ENCODE results near the gene GRB10.

Gene GRB10

GRCh38 chr7:50629238-50629901 lies 153.3 kb downstream of the GRB10 start:
- no peak for DNase-seq

GRCh38 chr7:50628434-50629084 lies 154.1 kb downstream of the GRB10 start:
- DNase-seq = no peak

- DNase-seq = no peak
These were observed 154.8 kb downstream of the GRB10 start for GRCh38 chr7:50627824-50628361.

DNA sequence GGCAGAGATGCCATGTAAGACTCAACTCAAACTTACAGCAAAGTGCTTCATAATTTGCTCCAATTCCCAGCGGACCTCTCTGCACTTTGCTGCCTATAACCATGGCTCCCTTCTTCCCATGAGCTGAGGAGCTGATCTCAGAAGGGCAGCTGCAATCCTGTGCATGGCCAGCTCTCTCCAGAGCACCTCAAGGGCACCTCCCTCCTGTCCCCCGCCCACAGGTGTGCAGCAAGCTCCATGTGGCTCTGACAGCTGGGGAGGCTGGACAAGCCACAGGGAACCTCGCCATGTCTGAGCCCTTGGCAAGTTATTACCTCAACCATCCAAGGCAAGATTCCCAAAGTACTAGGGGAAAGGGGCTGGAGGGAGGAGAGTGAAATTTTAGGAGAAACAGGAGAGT lies 156.4 kb downstream of the GRB10 start:
- no peak for DNase-seq

DNA sequence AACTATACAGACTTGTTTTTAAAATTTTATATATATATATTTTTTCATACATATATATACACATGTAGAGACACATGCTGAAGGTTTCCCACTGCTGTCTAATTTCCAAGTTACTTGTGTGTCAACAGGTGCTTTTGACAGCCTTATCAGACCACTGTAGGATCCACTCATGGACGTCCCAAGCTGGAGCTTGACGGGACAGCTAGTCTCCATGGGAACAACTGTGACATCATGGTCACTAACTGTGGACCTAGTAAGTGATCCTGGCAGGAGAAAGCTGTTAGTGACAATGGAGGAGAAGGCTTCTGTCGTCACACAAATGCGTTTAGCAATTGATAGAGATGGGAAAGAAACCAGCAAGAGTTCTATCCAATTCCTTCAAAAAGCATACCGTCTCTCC lies 157.3 kb downstream of the GRB10 start:
- DNase-seq = no peak

GRCh38 chr7:50622821-50623220 lies 159.9 kb downstream of the GRB10 start:
- no peak for DNase-seq

DNA sequence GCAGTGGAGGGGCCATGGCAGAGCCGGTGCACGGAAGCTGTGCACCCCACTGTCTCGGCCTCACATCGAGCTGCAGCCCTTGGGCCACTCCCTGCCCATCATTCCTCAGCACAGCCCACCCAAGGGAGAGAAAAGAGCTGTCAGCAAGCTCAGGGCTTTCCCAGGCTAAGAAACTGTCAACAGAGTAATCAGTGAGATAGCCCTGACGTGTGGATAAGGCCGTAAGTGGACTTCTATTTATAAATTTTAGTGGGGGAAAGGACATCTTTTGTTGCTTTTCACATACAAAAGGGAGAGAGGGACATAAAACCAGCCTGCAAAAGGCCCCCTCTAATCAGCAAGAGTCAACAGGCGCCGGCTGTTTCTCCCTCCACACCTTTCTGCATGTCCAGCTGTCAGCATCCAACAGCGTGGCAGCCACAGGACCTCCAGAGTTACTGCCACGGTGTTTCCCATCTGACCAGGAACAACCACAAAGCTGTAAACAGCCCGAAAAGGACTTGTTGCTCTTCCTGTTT lies 160.7 kb downstream of the GRB10 start:
- no peak for DNase-seq

- no peak for DNase-seq
These were observed 161.5 kb downstream of the GRB10 start for GRCh38 chr7:50621206-50621605.

DNA sequence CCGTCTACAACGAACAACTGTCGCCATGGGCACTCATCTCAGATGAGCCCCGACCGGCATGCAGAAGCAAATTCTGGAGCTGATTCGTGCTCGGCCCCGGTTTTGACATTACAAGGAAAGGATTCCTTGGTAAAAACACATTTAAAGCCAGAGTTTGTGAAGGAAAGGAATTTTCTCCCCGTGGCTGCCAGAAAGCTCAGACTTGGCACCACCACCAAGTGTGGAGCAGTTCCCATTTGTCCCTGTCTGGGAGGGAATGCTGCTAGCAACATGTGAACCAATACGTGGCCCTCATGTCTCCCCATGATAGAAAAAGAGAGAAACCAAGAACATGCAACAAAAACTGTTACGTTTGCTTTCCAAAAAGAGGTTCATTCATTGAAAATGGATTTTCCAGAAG lies 162.3 kb downstream of the GRB10 start:
- DNase-seq = no peak

- no peak for DNase-seq
These were observed 163.0 kb downstream of the GRB10 start for GRCh38 chr7:50619684-50620083.

GRCh38 chr7:50618281-50618680 lies 164.4 kb downstream of the GRB10 start:
- no peak for DNase-seq

DNA sequence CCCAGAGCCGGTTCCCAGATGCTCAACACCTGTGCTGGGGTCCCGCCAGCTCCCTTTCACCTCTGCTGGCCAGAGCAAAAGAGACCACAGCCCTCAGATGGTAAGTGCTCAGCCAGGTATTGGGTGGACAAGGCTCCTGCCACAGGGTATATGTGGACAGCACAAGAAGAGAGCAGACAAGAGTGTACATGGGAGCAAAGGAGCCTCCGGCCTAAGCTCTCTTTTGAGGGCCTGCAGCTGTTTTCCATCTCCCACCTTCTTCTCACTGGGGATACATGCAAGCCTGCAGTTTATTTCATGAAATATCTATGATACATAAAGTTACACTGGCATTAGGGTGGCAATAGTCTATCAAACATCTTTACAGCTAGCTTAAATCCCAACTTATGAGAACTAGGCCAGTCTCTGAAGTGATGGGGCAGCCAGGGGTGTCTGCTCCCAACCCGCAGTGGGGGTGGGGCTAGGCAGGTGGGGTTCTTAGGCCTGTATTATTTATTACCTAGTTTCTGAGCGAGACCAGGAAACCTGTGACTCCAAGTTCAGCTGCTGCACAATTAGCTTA lies 167.1 kb downstream of the GRB10 start:
- no peak for DNase-seq

GRCh38 chr7:50614721-50615518 lies 167.8 kb downstream of the GRB10 start:
- DNase-seq = no peak

GRCh38 chr7:50613473-50613872 lies 169.2 kb downstream of the GRB10 start:
- DNase-seq = no peak

- DNase-seq = no peak
These were observed 170.0 kb downstream of the GRB10 start for GRCh38 chr7:50612704-50613103.

DNA sequence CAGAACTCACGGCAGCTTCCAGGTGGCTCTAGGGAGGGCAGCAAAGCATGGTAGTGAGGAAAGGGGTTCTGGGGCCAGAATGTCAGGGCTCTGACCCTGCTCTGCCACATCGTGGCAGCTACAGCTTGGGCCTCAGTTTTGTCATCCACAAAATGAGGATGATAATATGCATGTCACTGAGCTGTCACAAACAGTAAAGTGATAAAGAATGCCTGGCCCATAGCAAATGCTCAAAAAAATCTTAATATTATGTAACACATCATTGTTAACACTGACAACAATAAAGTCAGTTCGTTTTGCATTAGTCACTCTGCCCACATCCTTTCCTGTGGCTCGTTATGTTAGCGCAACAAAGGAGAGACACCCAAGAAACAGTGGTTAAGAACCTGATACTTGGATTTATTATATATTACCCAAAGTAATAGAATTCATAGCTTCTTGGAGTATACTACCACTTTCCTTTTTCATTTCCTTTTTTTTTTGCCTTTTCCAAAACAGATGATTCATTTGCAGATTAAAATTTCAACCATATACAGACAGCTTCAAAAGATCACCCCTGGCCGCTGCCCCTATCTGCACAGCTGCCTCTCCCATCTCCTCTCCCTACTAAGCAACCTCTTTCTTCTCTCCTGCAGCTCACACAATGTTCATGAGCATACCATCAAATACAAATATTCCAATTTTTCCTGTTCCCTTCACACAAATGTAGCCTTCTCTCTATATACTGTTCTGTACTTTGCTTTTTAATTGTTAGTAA lies 172.0 kb downstream of the GRB10 start:
- no peak for DNase-seq

DNA sequence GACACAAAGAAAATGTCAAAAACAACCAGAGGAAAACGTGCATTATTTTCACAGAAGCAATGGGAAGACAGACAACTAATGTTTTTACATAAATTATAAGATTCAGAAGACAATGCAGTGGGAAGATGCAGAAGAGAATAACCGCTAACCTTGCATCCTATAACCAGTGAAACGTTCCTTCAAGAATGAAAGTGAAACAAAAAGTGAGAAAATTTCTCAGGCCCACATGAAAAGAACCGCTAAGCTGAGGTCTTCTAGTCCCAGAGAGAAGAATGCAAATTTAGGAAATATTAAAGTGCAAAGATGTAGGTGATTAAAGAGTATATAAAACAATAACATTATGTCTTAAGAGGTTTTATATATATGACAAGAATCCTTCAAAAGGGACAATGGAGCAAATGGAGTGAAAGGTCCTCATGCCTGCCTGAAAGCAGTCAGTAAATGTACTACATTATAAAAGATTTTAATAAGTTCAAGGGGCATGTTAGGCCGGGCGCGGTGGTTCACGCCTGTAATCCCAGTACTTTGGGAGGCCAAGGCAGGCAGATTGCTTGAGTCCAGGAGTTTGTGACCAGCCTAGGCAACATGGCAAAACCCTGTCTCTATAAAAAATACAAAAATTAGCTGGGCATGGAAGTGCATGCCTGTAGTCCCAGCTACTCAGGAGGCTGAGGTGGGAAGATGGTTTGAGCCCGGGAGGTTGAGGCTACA lies 174.3 kb downstream of the GRB10 start:
- DNase-seq = no peak

- no peak for DNase-seq
These were observed 175.1 kb downstream of the GRB10 start for GRCh38 chr7:50607524-50608125.

DNA sequence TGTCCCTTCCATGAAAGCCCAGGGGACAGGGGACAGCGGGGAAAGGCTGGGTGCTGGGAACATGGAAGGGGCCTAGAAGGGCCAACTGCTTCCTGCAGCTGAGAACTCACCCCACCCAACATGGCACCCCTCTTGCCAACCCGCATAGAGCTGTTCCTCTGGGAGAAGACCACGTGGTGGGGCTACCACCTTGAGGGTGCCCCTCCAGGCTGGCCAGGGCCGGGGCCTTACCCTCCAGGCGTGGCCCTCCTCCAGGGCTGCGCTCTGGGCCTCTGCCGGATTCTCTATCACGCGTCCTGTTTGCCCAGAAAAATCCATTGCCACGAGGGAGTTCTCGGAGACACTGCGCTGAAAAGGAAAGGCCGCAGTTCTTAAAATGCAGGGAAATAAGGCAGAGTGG lies 177.6 kb downstream of the GRB10 start:
- no peak for DNase-seq

- DNase-seq = no peak
These were observed 179.4 kb downstream of the GRB10 start for GRCh38 chr7:50603287-50603686.

- no peak for DNase-seq
These were observed 183.3 kb downstream of the GRB10 start for GRCh38 chr7:50599385-50599784.

Measured in activated T-cell treated with anti-CD3 and anti-CD28 coated beads, Interleukin-2, amount 50 U/mL, for 1 hour (primary cell).